Measurements from ENCODE around the gene MRPS34.

DNA sequence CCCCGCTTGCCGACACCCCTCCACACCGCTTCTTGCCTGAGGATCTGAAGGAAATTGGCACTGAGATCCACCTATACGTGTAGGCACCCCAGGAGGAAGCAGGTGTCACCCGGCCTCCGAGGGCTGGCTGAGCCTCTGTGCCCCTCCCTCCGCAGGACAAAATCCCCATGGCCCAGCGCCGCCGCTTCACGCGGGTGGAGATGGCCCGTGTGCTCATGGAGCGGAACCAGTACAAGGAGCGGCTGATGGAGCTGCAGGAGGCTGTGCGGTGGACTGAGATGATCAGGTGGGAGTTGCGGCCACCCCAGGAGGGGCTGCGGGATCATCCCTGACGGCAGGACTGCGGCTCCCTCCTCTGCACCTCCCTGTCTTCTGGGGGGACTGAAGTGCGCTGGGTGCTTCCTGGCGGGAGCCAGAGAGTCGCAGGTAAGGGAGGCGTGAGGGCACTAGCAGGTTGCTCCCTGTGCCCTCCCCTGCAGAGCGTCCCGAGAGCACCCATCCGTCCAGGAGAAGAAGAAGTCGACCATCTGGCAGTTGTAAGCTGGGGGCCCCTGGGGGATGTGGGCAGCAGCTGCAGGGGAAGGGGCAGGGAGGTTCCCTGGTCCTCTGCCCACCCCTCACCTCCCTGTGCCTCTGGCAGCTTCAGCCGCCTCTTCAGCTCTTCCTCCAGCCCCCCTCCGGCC lies 10.6 kb downstream of the MRPS34 start:
- no peak for TF ChIP-seq CTCF (IDR thresholded peaks at IDR 0.05; ENCODE audit: poor library complexity)
- TF ChIP-seq EZH2 (IDR thresholded peaks at IDR 0.05; ENCODE audit: borderline replicate concordance), result no peak

Measured in hepatocyte (in vitro differentiated cells).